Activated T-helper 1 cell treated with anti-CD3 and anti-CD28 coated beads, Interleukin-2, amount 50 U/mL, for 16 hours (primary cell): ENCODE results near the gene NDOR1.
A peak's percentile ranks its signal among the peaks of the same experiment; 100 is the strongest.

Experiments
- DNase-seq, 2 donors: peaks; one replicate each; pipeline ENCODE4 v3.0.0-alpha.2; 2020; ENCODE audit warnings: low read depth in 1 of 2, low spot score in 1 of 2

The NDOR1 gene

DNA sequence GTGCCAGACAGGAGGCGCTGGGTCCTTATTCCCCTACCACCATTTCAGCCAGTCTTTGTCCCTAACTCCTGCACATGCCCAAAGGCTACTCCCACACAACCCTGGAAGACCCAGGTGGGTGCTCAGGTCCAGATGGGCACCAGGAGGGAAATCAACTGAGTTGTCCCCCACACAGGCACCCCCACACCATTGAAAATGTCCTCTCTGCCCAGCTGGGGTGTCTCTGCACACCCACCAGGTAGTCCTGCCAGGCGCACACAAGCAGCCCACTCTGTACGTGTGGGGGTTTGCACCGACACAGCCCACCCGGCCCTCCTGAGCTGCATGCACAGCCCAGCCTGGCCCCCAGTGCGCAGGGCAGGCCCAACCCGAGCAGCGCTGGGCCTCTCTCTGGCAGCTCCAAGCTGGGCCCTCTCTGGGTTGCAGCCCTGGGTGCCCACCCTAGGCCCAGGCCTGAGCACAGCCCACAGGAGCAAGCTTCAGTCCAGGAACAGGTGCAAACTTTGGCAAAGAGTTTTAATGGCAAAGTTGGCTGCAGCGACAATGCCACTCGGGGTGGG lies 14.3 kb downstream of the NDOR1 start:
- DNase-seq, result no peak

DNA sequence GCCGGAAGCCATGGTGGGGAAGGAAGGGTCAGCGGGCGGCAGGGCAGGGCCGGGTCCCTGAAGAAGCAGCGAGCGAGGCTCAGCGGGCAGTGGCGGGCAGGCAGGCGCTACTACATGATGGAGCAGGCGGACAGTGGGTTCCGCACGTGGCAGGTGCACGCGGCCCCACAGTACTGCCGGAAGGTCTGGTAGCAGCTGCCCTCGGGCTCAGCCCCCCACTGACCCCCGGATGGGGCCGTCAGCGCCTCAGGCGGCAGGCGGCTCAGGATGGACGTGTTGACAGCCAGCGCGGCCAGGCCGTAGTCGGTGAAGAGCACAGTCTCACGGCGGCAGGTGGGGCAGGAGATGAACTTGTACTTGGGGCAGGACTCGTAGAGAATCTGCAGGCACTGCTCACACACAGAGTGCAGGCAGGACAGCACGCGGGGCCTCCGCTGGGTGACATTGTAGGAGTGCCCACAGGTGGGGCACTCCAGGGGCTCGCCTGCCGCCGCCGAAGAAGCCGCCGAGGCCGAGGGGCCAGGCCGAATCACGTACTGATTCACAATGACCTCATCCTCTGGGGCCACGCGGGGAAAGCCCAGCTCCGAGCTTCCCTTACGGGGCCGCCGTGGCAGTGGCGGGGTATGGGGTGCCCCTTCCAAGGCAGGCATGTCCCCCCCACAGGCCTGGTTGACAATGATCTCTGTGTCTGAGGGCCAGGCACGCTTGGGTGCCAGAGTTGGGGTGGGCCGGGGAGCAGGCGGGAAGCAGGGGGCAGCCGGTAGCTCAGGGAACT lies 15.0 kb downstream of the NDOR1 start:
- no peak for DNase-seq

DNA sequence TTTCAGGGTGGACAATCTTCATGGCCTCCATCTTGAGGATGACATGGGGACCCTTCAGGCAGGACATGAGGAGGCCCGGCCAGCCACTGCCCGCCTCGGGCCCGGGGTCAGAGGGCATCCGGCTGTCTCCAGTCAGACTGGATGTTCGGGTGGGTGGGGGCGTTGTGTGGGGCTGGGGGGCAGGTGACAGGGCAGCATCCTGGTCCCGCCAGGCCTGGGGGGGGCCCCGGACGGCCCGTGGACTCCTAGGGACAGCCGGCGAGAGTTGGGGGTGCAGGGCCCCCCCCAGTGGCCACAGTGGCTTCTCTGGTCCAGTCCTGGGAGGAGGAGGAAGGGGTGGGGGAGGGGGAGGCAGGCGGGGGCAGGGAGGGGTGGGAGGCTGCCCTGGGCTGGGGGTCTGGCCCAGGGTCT lies 15.6 kb downstream of the NDOR1 start:
- DNase-seq, result no peak

DNA sequence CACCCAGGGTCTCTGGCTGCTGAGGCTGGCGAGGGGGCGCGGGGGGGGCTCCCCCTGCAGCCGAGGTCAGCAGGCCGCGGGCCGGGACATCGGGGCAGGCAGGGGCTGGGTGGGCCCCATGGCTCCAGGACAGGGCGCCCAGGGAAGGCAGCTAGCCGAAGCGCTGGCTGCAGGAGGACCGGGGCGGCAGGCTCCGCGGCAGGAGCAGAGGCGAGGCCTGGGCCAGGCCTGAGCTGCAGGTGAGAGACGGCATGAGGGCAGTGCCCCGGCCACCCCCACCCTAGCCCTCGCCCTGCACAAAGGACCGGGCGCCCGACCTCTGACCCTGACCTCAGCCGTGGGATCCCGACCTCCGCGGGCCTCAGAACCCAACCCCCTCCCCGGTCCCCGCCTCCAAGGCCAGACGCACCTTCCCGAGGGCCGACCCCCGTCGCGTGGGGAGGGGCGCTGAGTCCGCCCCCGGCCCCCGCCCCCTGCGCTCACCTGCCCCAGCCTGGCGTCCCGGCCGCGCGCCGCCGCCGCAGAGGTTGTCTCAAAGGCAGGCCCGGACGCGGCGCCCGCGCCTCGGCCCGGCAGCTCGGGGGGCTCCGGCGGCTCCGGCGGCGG lies 16.1 kb downstream of the NDOR1 start:
- no peak for DNase-seq

DNA sequence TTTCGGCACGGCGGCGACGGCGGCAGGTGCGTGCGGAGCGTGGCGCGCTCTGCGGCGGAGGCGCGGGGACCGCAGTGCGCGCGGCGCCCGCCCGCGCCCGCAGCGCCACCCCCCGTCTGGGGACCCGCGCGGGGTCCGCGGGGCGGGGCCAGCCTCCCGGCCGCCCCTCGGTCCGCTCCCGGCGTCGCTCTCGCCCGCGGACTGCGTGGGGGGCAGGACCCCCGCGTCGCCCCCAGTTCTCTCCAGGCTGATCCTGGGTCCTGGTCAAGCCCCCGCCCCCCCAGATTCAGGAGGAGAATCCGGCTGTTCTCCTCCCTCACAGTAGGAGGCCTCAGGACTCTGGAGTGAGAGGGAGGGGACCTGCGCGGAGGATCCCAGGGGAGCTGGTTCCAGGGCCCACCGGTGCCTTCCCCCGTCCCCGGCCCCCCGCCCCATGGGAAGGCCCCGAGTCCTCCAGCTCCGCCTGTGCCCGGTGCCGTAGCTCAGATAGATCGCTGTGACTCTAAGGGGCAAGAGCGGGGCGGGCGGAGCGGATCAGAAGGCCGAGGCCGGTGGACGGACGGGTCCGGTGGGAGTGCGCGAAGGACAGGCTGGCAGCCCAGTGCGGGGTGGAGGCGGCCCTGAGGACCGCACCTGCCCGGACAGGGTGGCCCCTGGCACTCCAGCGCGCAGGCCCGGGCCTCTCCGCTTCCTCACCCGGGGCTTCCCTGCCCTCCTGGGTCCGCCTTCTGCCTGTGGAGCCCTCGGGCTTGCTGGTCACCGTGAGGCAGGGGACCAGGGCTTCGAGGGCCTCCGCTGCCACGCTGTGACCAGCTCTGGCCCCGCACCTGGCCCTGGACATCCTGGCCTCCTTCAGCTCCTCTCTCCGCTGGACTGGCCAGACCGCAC lies 16.9 kb downstream of the NDOR1 start, which contains the start of gene RNF208:
TSS of gene RNF208 (minus strand) at position 51 of the 888 bp plus-strand sequence. CDS start 1,028 bp downstream, outside the sequence.
- no peak for DNase-seq

DNA sequence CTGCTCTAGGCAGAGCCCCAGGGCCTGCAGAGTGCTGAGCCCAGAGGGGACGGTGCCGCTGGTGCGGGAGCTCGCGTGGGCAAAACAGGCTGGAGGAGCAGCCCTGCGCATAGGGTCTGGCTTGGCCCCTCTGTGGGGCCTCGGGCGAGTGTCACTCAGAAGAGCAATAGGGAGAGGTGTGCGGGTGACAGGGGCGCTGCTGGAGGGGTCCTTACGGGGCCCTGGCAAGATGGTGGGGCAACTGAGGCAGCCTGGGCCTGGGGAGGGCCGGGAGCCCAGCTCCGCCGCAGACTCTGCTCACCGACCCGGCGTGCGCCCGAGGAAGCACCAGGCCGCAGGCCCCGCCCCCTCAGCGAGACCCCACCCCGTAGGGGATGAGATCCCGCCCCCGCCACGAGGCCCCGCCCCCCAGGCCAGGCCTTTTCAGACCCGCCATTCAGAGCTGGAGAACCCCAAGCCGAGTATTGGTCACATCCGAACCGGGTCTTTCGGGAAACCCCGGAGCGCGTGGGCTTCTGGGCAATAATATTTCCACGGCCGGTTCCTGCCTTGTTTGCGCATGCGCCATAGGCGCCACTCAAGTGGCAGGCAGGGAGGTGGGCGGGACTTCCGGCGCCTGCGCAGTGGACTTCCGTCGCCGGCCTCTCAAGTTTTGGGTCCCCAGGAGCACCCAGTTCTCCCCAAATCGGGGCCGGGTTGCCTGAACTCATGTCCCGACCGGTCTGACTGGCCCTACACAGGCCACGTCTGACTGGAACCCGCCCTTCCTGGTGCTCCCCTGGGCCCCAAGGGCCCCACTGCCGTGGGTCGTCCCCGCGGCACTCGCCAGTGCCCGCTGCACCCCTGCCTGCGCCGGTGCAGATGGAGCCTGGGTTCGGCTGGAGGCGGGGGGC lies 17.8 kb downstream of the NDOR1 start:
- peak; percentile 93 to 98 for DNase-seq

DNA sequence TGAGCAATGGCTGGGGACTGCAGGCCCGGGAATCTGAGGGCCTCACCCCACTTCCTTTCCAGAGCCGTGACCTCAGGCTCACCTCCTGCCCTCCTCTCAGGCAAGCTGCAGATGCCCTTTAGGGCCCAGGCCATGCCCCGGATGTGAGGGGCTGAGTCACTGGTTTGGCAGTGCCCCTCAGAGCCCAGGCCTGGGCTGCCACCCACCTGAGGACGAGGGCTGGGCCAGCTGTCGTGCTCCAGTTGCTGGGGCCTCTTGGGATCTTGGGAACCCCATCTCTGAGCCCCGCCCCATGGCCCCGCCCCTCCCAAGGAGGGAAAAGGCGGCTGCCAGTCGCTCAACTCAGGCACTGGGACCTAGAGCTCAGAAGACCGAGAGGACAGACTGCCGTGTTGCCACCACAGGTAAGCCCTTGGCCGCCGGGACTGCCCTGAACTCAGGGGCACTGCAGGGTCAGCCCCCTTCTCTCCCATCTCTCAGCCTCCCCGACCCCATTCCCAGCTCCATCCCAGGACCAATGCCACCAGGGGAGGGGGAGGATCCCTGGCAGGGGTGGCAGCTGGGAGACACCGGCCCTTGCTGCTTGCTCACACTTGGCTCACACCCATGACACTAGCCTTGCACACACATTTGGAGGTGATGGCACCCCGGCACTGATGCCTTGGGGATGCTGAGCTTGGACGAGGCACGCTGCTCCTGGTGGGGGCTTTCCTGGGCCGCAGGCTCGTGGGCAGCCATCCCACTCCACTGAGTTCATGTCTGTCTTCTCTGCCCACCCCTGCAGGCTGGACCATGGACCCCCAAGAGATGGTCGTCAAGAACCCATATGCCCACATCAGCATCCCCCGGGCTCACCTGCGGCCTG lies 19.6 kb downstream of the NDOR1 start, which contains the start of gene CYSRT1:
TSS of gene CYSRT1 (plus strand) at position 345 of the 865 bp plus-strand sequence. CDS start at position 793, 448 bp downstream.
- no peak for DNase-seq

DNA sequence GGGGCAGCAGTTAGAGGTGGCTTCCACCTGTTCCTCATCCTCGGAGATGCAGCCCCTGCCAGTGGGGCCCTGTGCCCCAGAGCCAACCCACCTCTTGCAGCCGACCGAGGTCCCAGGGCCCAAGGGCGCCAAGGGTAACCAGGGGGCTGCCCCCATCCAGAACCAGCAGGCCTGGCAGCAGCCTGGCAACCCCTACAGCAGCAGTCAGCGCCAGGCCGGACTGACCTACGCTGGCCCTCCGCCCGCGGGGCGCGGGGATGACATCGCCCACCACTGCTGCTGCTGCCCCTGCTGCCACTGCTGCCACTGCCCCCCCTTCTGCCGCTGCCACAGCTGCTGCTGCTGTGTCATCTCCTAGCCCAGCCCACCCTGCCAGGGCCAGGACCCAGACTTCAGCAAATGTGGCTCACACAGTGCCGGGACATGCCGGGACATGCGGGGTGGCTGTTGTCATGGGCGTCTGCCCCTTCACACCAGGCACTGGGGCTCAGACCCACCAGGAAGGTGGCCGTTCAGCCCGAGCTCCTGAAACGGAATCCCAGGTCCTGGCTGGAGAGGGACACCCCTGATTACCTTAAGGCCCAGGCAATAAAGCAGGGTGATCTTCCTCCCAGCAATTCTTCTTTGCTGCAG lies 20.3 kb downstream of the NDOR1 start:
- DNase-seq, result no peak

DNA sequence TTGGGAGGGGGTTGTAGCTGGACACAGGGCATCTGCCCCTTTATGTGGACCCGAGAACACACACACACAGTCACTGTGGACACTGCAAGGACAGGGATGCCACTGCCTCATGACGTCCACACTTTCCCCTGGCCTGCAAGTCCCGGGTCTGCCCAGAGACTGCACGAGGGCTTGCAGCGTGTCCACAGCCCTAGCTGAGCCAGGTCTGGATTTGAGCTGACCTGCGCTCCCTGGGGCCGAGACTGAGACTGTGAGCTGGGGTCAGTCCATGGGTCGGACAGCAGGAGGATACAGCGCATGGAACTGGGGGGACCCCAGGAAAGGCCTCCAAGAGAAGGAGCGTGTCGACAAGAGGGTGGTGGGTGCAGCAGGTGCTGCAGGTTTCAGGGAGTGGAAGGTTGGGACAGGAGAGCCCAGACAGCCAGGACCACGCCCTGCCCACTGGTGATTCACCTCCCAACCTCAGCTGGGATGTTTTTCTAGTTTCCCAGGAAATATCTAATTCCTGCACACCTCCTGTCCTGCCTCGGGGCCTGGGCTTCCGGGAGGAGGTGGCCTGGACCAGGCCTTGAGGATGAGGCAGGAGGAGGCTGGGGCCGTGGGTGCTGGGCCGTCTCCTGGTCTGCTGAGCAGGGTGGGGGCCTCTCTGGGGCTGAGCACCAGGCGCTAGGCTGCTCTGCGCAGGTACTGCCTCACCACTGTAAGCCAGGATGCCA lies 21.0 kb downstream of the NDOR1 start:
- DNase-seq, result no peak

DNA sequence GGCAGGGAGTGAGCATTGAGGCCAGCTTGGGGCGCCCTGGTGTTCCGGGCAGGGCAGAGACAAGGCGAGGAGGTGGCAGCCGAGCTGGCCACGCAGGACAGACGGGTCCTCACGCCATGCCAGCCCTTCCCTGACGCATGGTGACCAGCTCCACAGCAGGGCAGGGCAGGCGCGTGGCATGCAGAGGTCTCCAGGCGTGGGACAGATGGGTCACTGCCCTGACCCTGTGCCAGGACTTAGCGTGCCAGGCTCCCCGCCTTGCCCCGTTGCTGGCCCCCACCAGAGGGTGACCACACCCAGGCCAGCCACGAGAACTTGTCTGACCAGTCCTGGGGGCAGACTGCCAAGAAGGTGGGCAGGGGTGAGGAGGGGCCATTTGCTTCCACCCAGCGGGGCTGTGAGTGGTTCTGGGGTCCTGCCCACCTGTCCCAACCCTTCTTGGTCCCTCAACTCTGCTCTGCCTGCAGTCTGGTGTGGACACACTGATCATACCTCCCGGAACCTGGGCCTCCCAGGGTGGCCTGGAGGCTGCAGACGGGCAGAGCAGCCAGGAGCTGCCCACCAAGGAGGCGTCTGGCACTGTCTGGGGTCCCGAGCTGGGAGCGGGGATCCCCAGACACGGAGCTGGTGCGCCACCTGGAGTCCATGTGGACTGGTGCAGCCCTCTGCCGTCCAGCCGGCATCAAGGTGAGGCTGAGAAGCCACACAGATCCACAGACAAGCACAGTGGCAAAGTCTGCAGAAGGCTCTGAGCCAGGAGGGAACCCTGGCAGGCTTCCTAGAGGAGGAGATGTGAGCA lies 21.8 kb downstream of the NDOR1 start, which contains the start of gene RNF224:
TSS of gene RNF224 (plus strand) at position 449 of the 799 bp plus-strand sequence. CDS start 834 bp downstream, outside the sequence.
- DNase-seq, result peak; percentile 61 to 66

DNA sequence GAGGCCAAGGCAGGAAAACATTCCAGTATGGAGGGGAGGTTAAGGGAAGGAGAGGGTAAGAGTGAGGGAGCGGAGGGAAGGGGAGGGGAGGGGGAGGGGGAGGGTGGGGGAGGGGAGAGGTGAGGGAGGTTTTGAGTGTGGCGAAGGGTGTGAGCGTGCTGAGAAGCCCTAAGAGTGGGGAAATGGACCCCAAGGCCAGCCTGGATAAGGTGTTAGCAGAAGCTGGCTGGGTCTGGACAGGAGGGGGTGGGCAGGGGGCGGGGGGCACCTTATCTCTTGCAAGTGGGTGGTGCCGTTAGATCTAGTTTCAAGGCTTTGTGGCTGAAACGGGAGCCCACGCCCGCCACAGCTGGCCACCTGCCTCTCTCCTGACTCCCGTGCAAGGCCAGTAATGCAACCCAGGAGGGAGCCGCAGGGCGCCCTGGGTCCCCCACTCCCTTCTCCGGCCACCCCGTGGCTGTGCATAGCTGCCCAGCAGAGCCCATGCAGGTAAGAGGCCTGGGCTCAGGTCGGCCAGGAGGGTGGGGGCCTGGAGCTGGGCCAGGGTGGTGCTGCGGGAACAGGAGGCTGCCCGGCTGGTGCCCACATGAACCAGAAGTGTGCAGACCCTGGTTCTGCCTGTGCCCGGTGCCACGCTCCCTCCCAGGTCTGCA lies 22.5 kb downstream of the NDOR1 start:
- DNase-seq, result no peak

DNA sequence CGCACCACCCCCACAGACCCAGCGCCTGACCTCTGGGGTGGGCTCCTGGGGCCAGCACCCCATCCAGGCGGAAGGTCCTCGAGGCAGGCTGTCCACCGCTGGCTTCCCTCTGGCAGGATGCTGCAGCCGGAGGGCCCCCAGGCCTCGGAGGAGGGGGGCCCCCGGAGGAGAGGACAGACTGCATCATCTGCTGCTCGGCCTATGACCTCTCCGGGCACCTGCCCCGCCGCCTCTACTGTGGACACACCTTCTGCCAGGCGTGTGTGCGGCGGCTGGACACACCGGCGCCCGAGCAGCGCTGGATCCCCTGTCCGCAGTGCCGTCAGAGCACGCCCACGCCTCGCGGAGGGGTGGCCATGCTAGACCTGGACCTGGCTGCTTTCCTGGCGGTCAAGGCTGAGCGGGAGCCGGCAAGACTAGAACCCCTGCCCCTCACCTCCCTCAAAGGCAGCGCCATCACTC lies 23.0 kb downstream of the NDOR1 start:
- DNase-seq, result no peak

DNA sequence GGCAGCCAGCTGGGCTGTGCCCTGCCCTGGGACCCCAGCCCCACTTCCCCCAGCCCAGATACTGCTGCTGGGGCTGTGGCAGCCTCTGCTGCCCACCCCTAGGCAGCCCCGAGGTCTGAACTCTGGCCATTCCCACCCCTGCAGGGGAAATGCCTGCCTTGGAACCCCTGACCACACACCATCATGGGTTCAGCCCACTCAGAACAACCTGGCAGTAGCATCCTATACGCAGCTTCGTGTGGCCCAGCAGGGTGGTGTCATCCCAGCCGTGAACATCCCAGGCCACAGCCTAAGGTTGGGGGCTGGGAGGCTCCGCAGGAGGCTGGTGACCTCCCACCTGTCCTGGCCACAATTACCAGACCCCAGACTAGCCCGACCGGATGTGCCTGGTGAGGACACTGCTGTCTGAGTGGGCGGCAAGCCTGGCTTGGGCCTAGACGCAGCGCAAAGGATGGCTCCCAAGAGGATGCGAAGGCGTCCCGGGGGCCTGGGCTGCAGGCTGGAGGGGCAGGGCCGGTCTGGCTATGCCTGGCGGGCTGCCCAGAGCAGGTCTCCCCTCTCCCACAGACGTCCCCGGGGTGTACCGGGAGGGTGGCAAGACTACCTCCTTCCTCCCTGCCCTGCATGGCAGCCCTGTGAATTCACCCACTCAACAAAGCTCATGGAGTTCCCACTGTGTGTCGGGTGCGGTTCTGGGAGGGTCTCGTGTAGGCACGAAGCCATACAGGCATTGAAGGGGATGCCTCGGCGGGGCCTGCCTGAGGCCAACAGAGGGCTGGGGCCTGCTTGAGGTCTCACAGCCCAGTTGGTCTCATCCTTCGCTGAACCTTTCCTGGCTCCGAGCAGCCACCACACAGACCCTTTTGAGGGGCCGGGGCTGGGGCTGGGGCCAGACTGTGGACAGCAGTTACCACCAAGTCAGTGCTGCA lies 23.7 kb downstream of the NDOR1 start:
- DNase-seq, result no peak

DNA sequence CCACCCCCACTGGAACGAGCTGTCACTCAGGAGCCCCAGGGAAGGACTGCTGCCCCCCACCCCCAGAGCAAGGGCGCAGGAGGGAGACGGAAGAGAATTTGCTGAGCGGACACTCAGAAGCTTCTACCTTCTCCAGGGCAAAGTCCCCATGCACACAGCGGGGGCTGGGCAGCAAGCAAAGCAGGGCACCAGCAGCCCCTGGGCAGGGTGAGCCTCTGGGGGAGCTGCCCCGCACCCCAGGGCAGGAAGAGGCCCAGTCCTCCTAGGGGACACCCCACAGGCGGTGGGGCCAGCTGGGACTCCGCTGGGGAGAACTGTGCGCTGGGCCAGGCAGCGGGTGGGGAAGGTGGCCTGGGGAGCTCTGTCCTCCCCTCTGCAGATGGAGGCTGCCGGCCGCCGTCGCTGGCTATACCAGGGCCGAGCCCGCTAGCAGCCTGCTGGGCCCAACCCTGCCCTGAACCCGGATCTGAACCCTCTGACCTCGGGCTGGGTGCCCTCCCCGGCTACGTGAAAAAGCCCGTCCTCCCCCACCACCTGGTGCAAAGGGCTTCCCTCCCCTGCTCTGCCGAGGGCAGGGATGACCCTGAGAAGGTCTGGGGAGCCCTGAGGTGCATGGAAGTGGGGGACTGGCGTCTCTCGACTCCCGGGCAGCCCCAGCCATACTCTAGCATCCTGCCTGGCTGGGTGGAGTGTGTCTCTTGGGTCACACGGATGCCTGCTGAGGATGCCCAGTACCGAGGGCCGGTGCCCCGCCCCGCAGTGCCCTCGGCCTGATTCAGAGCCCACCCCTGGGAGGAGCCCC lies 24.6 kb downstream of the NDOR1 start:
- no peak for DNase-seq
